Activated CD4-positive, alpha-beta T cell treated with anti-CD3 and anti-CD28 coated beads, Interleukin-2, amount 50 U/mL, for 24 hours (primary cell): ENCODE data around the gene ABCC9.

Experiments used
- DNase-seq, 2 donors: peaks; one replicate each; pipeline ENCODE4 v3.0.0-alpha.2; 2020; ENCODE audit warnings: low read depth in 1 of 2, low spot score in 1 of 2

ABCC9 gene

DNA sequence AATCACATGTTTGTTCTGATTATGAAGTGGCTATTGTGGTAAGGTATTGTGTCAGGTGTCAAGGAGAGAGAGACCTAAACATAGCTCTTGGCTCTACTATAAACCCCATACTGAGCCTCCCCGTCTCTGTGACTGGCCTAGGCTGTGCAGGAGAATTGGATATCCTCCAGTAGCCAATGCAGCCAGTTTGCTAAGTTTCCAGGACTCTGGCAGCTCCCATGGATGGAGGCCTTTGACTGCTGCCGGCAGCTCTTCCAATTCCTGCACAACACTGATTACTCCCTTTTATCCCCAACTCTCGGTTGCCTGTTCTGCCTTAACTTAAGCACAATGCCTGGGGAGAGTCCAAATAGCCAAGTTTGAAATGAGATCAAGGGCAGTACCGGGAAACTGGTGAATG is 59.3 kb downstream of the ABCC9 start:
- DNase-seq: no peak

DNA sequence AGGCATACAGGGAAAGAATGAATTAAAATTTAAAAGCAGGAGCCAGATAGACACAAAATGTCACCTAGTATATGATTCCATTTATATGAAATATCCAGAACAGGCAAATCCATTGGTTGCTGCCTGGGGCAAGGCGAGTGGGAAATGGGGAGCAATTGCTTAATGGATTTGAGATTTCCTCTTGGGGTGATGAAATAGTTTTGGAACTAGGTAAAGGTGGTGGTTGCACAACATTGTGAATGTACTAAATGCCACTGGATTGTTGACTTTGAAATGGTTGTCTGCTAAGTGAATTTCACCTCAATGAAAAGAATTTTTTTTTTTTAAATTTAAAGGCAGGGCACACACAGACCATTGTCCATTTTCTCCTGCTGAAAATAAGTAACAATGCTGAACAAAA is 61.9 kb downstream of the ABCC9 start:
- DNase-seq: no peak

- no peak for DNase-seq
Observed at GRCh38 chr12:21877293-21877982, 63.8 kb downstream of the ABCC9 start.

GRCh38 chr12:21865846-21866245 is 75.4 kb downstream of the ABCC9 start:
- DNase-seq: no peak

DNA sequence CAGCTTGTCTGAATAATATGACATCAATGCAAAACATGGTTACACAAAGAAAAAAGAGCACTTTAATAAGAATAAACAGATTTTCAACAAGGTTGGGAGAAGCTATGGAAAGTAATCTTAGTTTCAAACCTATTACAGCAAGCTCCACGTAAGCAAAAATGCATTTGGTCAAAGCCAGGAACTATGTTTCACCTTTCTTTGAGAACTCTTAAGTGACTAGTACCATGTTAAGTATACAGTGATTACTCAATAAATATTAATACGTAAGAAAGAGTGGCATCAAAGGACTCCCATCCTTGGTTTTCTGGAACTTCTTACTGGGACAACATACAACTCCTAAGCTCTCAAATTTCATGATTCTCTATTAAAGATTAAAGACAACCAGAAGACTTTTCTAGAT is 80.7 kb downstream of the ABCC9 start:
- DNase-seq: no peak

GRCh38 chr12:21860128-21860527 is 81.1 kb downstream of the ABCC9 start:
- no peak for DNase-seq

DNA sequence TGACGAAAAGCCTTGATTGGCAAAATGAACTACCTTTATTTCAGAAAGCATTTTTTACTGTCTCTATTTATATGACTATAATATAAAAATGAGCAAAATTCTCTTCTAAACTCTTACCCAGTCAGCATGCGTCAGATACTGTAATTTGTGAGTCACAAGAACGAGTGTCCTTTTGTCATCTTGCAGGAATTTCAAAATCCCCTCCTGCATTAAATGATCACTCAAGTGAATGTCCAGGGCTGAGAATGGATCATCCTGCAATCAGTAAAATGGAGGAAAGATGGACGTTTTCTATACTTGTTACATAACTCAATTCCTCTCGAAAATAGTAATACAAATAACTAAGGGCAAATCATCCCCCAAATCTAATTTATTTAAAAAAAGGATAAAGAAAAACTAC is 89.0 kb downstream of the ABCC9 start:
- DNase-seq: no peak

DNA sequence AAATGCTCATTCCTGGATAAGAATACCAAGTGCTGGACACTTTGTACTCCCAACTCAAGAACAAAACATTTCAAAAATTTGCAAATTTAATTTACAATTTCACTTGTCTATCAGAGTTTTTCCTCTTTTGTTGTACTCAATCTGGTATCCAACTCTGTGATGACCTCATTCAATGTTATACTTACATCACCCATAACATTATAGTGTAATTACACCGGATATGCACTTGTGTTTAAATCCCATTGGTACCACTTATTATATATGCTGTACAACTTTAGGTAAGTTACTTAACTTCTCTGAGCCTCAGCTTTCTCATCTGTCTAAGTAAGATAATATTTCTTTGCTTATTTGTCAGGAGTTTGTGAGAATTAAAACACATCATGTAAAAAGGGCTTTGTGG is 90.1 kb downstream of the ABCC9 start:
- no peak for DNase-seq

DNA sequence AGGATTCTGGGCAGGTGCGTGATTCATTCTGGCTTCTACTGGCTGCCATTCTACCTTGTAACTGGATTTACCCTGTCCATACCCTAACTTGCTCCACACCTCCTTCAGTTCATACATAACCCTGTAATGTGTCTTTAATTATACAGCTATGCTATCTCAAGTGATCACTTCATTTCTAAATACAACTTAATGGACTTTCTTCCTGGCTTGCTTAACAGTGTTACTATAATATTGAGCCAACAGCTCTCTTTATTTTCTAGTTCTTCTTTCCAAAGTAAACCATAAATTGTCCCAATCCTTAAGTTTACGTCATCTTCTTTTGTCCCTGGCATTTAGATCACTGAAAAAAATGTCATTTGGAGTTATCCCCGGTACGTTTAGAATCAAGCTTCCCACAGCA is 90.8 kb downstream of the ABCC9 start:
- DNase-seq: no peak

- no peak for DNase-seq
Observed at GRCh38 chr12:21849878-21850277, 91.3 kb downstream of the ABCC9 start.

DNA sequence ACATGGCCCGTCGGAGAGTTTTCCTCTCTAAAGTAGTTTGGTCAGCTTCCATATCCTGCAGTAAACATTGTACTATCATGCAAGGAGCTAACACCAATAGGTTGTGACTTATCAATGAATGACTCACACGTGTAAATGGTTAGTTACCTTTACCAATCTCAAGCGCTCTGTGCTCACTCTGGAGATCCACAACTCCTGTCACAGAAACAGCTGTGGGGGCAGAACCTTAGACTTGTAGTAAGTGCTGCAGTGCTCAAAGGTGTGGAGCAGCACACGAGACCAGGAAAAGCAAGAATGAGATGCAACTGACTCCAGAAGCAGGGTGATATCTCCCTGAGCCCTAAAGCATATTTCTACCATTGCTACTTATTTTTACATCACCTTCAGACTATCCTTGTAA is 93.0 kb downstream of the ABCC9 start:
- no peak for DNase-seq

DNA sequence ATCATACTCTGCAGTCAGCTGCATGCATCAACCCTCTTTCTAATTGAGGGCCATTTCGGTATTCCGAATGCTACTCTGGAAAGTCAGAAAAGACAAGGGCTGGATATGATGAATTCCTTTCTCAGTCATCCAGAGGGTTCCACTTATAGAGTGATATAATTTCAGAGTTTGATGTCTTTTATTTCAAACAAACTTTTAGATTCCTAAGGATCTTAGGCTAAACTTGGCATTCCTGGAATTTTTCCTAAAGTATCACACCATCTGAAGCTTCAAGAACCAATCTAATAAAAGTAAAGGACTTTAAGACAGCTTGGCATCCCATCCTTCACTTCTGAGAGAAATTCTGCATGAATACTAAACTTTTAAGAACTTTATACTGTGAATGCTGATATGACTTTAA is 97.4 kb downstream of the ABCC9 start:
- DNase-seq: no peak

GRCh38 chr12:21839776-21840175 is 101.5 kb downstream of the ABCC9 start:
- DNase-seq: no peak

DNA sequence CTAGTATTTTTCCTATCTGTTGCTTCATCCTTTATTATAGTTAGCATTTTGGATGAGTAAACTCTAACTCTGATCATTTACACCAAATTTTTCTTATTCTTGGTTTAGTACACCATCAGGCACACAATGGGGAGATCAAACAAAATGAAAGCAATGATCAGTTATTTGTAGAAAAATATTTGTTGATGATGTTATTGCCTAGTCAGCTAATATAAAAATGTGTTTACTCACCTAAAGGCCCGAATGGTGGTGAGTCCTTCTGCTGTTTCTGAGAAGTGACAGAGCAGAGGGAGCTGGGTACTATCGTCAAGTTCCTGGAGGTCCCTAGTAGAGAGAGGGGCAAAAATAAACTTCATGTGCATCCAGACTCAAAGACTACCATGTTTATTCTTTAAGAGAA is 103.4 kb downstream of the ABCC9 start:
- DNase-seq: no peak

GRCh38 chr12:21831791-21832344 is 109.4 kb downstream of the ABCC9 start:
- no peak for DNase-seq

DNA sequence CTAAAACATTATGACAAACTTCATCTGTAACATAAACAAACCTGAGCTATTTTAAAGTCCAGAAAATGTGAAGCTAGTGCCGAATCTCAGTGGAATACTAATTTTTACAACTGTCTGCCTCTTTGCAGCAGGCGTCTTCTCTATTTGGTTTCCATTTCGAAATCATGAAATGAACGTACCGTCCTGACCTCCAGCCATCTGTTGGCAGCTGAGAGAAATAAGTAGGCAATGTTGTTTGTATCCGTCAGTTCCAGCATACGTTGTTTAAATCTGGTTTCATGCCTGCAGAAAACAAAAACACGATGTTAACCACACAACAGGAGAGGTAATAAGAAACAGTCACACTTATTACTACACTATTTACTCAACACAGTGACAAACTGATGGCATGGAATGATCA is 112.4 kb downstream of the ABCC9 start:
- no peak for DNase-seq

GRCh38 chr12:21828136-21828775 is 113.0 kb downstream of the ABCC9 start:
- no peak for DNase-seq

DNA sequence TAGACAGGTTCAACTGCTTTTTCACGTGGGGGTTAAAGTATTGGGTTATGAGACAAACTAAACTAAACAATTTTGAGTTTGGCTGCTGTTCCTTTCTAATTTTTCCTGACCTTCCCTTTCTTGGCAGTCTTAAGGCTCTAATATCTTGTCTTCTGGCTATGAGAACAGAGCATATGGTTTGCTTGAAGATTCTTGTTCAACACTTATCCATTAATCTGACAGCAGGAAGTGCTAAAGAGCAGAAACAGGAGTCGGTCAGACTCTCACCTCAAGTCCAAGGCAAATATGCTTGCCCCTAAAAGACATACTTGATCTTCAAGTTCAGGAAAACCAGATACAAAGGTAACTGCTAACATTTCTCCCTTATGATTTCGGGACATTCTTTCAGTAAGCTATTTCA is 114.1 kb downstream of the ABCC9 start:
- no peak for DNase-seq

DNA sequence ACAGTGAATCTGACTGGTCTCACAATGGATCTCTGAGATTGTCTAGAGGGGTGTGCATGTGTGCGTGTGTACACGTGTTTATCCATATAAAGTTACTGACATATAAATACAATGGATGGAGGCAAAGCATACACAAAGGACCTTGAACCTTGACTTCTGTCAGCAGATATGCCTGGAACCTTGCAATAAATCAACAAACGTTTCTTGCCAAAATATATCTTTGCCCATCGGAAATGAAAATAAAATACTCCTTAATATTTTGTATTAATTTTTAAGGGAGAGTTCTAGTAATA is 114.7 kb downstream of the ABCC9 start:
- DNase-seq: no peak

DNA sequence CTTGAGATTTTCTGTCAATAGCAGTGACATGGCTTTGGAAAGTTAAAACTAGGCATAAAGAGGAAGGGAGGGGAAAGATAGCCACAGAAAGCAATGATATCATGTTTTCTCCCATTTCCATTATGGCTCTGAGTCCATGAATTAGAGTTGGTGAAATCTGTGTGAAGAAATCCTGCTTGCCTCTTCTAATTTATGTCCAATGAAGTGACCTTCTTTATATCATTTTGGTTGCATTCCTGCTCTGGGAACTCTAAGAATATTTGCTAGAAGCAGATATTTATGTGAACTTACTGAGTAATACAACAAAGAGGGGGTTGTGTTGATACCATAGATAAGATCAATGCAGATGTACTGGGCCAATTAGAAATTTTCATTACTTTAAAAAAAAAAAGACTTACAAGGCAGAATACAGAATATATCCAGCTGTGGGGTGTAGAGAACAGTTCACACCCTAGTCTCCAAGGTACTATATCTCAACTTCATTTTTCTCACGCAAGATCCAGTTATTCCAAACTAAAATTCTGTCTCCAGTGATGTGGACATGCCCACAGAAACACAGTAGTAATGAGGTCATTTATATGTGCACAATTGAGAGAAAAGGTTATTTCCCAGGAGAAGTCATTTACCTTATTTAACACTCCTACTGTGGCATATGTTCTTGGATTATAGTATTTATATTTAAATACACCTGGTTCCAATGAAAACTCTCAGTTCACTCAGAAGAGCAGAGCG is 115.2 kb downstream of the ABCC9 start:
- no peak for DNase-seq

GRCh38 chr12:21823581-21823980 is 117.6 kb downstream of the ABCC9 start:
- no peak for DNase-seq

DNA sequence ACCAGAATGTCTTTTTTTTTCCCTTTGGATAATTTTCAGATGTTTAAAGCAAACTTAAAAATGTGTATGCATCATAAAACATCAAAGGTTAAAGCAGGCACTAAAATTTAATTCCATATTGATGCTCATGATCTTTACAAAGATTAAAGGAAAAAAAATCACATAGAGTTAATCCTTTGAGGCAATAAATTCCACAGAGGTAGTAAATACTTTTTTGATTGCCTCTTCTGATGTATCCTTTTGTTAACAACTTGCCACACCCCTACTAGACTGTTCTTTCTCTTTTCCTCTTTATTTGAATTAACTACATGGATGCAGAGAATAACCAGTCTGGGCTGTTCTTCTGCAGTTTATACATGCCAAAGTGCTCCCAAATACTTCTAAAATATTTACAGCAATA is 121.5 kb downstream of the ABCC9 start:
- DNase-seq: no peak
